CD14-positive monocyte (primary cell): Measurements from ENCODE around the gene TMEM190. TPM values are rescaled to one million over a fixed set of nuclear protein-coding genes. Genes with fewer than 3 reads are reported as not detected.
A peak's percentile ranks its signal among the peaks of the same experiment; 100 is the strongest.

Experiments used
- DNase-seq, 3 donors: peaks; one replicate each; pipeline ENCODE4 v3.0.0-alpha.2; 2011 to 2022
- H2AFZ ChIP-seq: 2 replicates; pipeline ENCODE4 v1.6.0; 2012; ENCODE audit warnings: mild to moderate bottlenecking, low read depth, low read length, inconsistent platforms; ENCODE audit not compliant: insufficient read depth, poor library complexity, severe bottlenecking
- H3K27ac ChIP-seq, 2 donors: 1 replicate in 1 of 2; 2 replicates in 1 of 2; pipeline ENCODE4 v1.5.1; 2012 to 2013; ENCODE audit warnings: low read length in 2 of 2, control low read depth in 1 of 2, inconsistent platforms in 1 of 2, low read depth in 1 of 2, mild to moderate bottlenecking in 1 of 2
- H3K27me3 ChIP-seq, 2 donors: one replicate each; pipeline versions ENCODE4 v1.6.0 to v1.6.1; 2011 to 2013; ENCODE audit warnings: low read length in 2 of 2; ENCODE audit not compliant: control insufficient read depth in 2 of 2, insufficient read depth in 2 of 2
- H3K36me3 ChIP-seq, 2 donors: replicated peaks in 1 of 2; 1 replicate in 1 of 2; 2 replicates in 1 of 2; pipeline versions ENCODE4 v1.5.1 to v1.6.1; 2012 to 2013; ENCODE audit warnings: low read length in 2 of 2, control low read depth in 1 of 2, inconsistent platforms in 1 of 2, mild to moderate bottlenecking in 1 of 2; ENCODE audit not compliant: insufficient read depth in 2 of 2, control insufficient read depth in 1 of 2
- H3K4me1 ChIP-seq, 2 donors: 1 replicate in 1 of 2; 2 replicates in 1 of 2; pipeline versions ENCODE4 v1.5.1 to v1.6.1; 2012 to 2013; ENCODE audit warnings: low read length in 2 of 2, control low read depth in 1 of 2, inconsistent platforms in 1 of 2, mild to moderate bottlenecking in 1 of 2, moderate library complexity in 1 of 2; ENCODE audit not compliant: insufficient read depth in 2 of 2, control insufficient read depth in 1 of 2
- H3K4me2 ChIP-seq: replicated peaks from 2 replicates; pipeline ENCODE3; 2012; ENCODE audit warnings: low read length, moderate library complexity, mild to moderate bottlenecking; ENCODE audit not compliant: poor library complexity, severe bottlenecking; ENCODE audit errors: extremely low read depth
- H3K4me3 ChIP-seq, 3 experiments: fragments of 200-600 bp in 1 of 3; sonication (generic) in 1 of 3; replicated peaks in 1 of 3; 1 replicate in 2 of 3; 2 replicates in 1 of 3; pipeline ENCODE4 v1.5.1; 2011 to 2013; ENCODE audit warnings: low read length in 3 of 3, mild to moderate bottlenecking in 3 of 3, control low read depth in 2 of 3, low read depth in 2 of 3, inconsistent platforms in 1 of 3, moderate library complexity in 1 of 3
- H3K79me2 ChIP-seq: 2 replicates; pipeline ENCODE4 v1.6.0; 2012; ENCODE audit warnings: mild to moderate bottlenecking, control low read depth, inconsistent platforms, low read length, moderate library complexity; ENCODE audit not compliant: insufficient read depth
- H3K9ac ChIP-seq: 2 replicates; pipeline ENCODE4 v1.6.0; 2017; ENCODE audit warnings: low read length, mild to moderate bottlenecking; ENCODE audit not compliant: insufficient read depth, poor library complexity, severe bottlenecking
- H3K9me3 ChIP-seq, 2 donors: replicated peaks in 1 of 2; 1 replicate in 1 of 2; 2 replicates in 1 of 2; pipeline versions ENCODE4 v1.5.1 to v1.6.1; 2012 to 2013; ENCODE audit warnings: low read length in 2 of 2, control low read depth in 1 of 2; ENCODE audit not compliant: control insufficient read depth in 1 of 2, insufficient read depth in 1 of 2
- H4K20me1 ChIP-seq: 2 replicates; pipeline ENCODE4 v1.6.0; 2012; ENCODE audit warnings: mild to moderate bottlenecking, low read length, control low read depth, moderate library complexity; ENCODE audit not compliant: insufficient read depth
- H3K27ac Mint-ChIP-seq, 7 donors: one replicate each; pipeline ENCODE4 v1.8.0; 2020; ENCODE audit warnings: mild to moderate bottlenecking in 7 of 7, mixed read lengths in 7 of 7, moderate library complexity in 6 of 7, inconsistent platforms in 2 of 7
- H3K27me3 Mint-ChIP-seq, 3 donors: one replicate each; pipeline ENCODE4 v1.8.0; 2021 to 2022; ENCODE audit warnings: low read depth in 3 of 3, mild to moderate bottlenecking in 3 of 3, mixed read lengths in 3 of 3, moderate library complexity in 3 of 3, inconsistent platforms in 1 of 3
- H3K36me3 Mint-ChIP-seq, 2 donors: one replicate each; pipeline ENCODE4 v1.8.0; 2020; ENCODE audit warnings: mixed read lengths in 2 of 2, inconsistent platforms in 1 of 2, mild to moderate bottlenecking in 1 of 2
- H3K4me1 Mint-ChIP-seq: one replicate; pipeline ENCODE4 v1.8.0; 2020; ENCODE audit warnings: mild to moderate bottlenecking, mixed read lengths
- H3K4me3 Mint-ChIP-seq, 2 donors: one replicate each; pipeline ENCODE4 v1.8.0; 2020; ENCODE audit warnings: mild to moderate bottlenecking in 2 of 2, mixed read lengths in 2 of 2, moderate library complexity in 1 of 2
- H3K9me3 Mint-ChIP-seq, 7 donors: one replicate each; pipeline ENCODE4 v1.8.0; 2020 to 2022; ENCODE audit warnings: mixed read lengths in 7 of 7, mild to moderate bottlenecking in 6 of 7, moderate library complexity in 6 of 7, inconsistent platforms in 2 of 7
- CTCF ChIP-seq: fragments of 200-600 bp; IDR thresholded peaks from one replicate; pipeline ENCODE4 v1.8.0; 2022; ENCODE audit warnings: antibody characterized with exemption, mild to moderate bottlenecking
- WGBS: methylation state at CpG from one replicate; pipeline ENCODE4 v1.1.5; 2013; ENCODE audit warnings: missing lambda C conversion rate; ENCODE audit not compliant: insufficient coverage; 5-methylcytosine and 5-hydroxymethylcytosine counted together
- intact Hi-C, 2 donors: fragments of 100-400 bp; cut with micrococcal nuclease; formaldehyde crosslinking; loops; one replicate each; pipeline versions ENCODE4 v1.15.0 to v1.15.1; 2023
- polyA plus RNA-seq, 3 donors: library from polyadenylated mRNA; depleted of rRNA in 1 of 3; unstranded in 2 of 3; stranded (reverse) in 1 of 3; fragments of 300-500 nt in 2 of 3; fragments of >200 nt in 1 of 3; fragmentation: Illumina TruSeq in 2 of 3; gene quantifications; 1 replicate in 2 of 3; 2 replicates in 1 of 3; pipeline ENCODE4 v1.2.3, GENCODE V29; 2012 to 2021

Gene TMEM190
- polyA plus RNA-seq, 3 donors: not detected

GRCh38 chr19:55352040-55352439 lies 24.6 kb upstream of the TMEM190 start:
- DNase-seq: peak in 2 of 3 donors; percentile 20 to 28
- Mint-ChIP-seq H3K4me3 (peak overlapping the region in 1 of 2 donors; percentile 90), H3K27ac (peak overlapping the region in 1 of 7 donors; percentile 63), H3K36me3 (peaks cover 5 to 8% of the 10 kb centered on the region in 2 donors), H3K4me1 (peaks cover 33% of the 10 kb centered on the region), H3K27me3 (peaks cover 49 to 62% (median 54%) of the 10 kb centered on the region in 3 donors), H3K9me3 (peaks cover 0 to 11% (median 8%) of the 10 kb centered on the region in 7 donors)
- H4K20me1 ChIP-seq: no peaks in the 10 kb centered on the region
- peaks cover 13 to 57% of the 10 kb centered on the region in 2 donors for H3K27me3 ChIP-seq
- peaks cover 22 to 28% of the 10 kb centered on the region in 2 donors for H3K4me1 ChIP-seq
- no peak overlapping the region for H3K4me3 ChIP-seq
- H3K36me3 ChIP-seq: peaks cover 0 to 2% of the 10 kb centered on the region in 2 donors
- intact Hi-C loops: loop anchor here in 1 of 2 donors (5.0 kb wide), 1 partner anchor 40 kb away; no protein-coding TSS in a partner anchor
- no peak for TF ChIP-seq CTCF
- 19% methylated on average over 4 of the region's 6 CpGs for WGBS
- H3K27ac ChIP-seq: no peak overlapping the region
- H3K9ac ChIP-seq: no peak overlapping the region
- H3K9me3 ChIP-seq: peaks cover 0 to 9% of the 10 kb centered on the region in 2 donors
- no peak overlapping the region for H3K4me2 ChIP-seq
- H3K79me2 ChIP-seq: no peaks in the 10 kb centered on the region
- H2AFZ ChIP-seq: no peak overlapping the region

- H3K36me3 ChIP-seq: peaks cover 0 to 1% of the 10 kb centered on the region in 2 donors
- peaks cover 13 to 62% of the 10 kb centered on the region in 2 donors for H3K27me3 ChIP-seq
- peaks cover 22 to 28% of the 10 kb centered on the region in 2 donors for H3K4me1 ChIP-seq
- H3K4me1 Mint-ChIP-seq: peaks cover 33% of the 10 kb centered on the region
- H3K9me3 Mint-ChIP-seq: peaks cover 0 to 11% (median 8%) of the 10 kb centered on the region in 7 donors
- no peak overlapping the region for H3K27ac ChIP-seq
- TF ChIP-seq CTCF: no peak
- H3K27me3 Mint-ChIP-seq: peaks cover 49 to 68% (median 59%) of the 10 kb centered on the region in 3 donors
- H3K79me2 ChIP-seq: no peaks in the 10 kb centered on the region
- 71% methylated on average over 25 of the region's 25 CpGs for WGBS
- H4K20me1 ChIP-seq: no peaks in the 10 kb centered on the region
- intact Hi-C loops: loop anchor here in 1 of 2 donors (5.0 kb wide), 1 partner anchor 40 kb away; no protein-coding TSS in a partner anchor
- H3K36me3 Mint-ChIP-seq: peaks cover 5 to 8% of the 10 kb centered on the region in 2 donors
- no peak overlapping the region for H3K4me3 ChIP-seq
- H3K9me3 ChIP-seq: peaks cover 0 to 9% of the 10 kb centered on the region in 2 donors
- H3K4me2 ChIP-seq: no peak overlapping the region
- peak overlapping the region in 2 of 7 donors; percentile 15 to 70 for H3K27ac Mint-ChIP-seq
- H3K4me3 Mint-ChIP-seq: peak overlapping the region; percentile 39 to 90
- no peak overlapping the region for H2AFZ ChIP-seq
- H3K9ac ChIP-seq: no peak overlapping the region
- no peak for DNase-seq
These were observed 24.0 kb upstream of the TMEM190 start for GRCh38 chr19:55352549-55353145.
